ENCODE results near the gene ARHGEF37.

Gene ARHGEF37

GRCh38 chr5:149681252-149681651, 100.0 kb downstream of the ARHGEF37 start:
- Histone ChIP-seq H3K9ac (ENCODE audit: low read depth in 1 of 2, low read length in 2 of 2) (no peak overlapping the region), H3K9me3 (ENCODE audit: control insufficient read depth in 1 of 2, low read length in 2 of 2) (no peaks in the 10 kb centered on the region), H3K36me3 (ENCODE audit: control insufficient read depth in 1 of 2, insufficient read depth in 2 of 2, low read length in 2 of 2) (no peaks in the 10 kb centered on the region), H3K27ac (ENCODE audit: low read depth, low read length) (no peak overlapping the region), H3K27me3 (ENCODE audit: control insufficient read depth in 1 of 2, insufficient read depth in 2 of 2, low read length in 2 of 2) (no peaks in the 10 kb centered on the region), H3K4me3 (ENCODE audit: low read depth in 1 of 2, low read length in 2 of 2) (no peak overlapping the region), H3K4me1 (ENCODE audit: control insufficient read depth in 1 of 2, insufficient read depth in 2 of 2, low read length in 2 of 2) (peaks cover 26 to 27% of the 10 kb centered on the region in 2 donors)

DNA sequence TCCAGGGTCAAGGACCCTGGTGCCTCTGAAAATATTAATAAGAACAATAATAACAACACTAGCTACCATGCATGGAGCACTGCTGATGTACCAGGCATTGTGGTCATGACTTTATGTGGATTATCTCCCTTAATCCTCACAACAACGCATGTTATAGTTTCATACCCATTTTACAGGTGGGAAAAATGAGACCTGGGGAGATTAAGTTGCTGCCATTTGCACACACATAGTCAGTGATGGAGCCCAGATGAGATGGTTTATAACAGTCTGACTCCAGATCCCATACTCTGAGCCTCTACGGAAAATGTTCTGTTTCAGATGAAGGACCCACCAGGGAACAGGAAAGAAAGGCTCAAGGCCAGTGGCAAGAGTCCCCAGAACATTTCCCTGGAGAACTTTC, 100.6 kb downstream of the ARHGEF37 start:
- Histone ChIP-seq H3K9ac (ENCODE audit: low read depth in 1 of 2, low read length in 2 of 2) (no peak overlapping the region), H3K27me3 (ENCODE audit: control insufficient read depth in 1 of 2, insufficient read depth in 2 of 2, low read length in 2 of 2) (no peaks in the 10 kb centered on the region), H3K27ac (ENCODE audit: low read depth, low read length) (no peak overlapping the region), H3K4me3 (ENCODE audit: low read depth in 1 of 2, low read length in 2 of 2) (no peak overlapping the region), H3K36me3 (ENCODE audit: control insufficient read depth in 1 of 2, insufficient read depth in 2 of 2, low read length in 2 of 2) (no peaks in the 10 kb centered on the region), H3K9me3 (ENCODE audit: control insufficient read depth in 1 of 2, low read length in 2 of 2) (no peaks in the 10 kb centered on the region), H3K4me1 (ENCODE audit: control insufficient read depth in 1 of 2, insufficient read depth in 2 of 2, low read length in 2 of 2) (peaks cover 20 to 22% of the 10 kb centered on the region in 2 donors)

GRCh38 chr5:149682532-149683075, 101.3 kb downstream of the ARHGEF37 start:
- H3K4me3 ChIP-seq (ENCODE audit: low read depth in 1 of 2, low read length in 2 of 2) = no peak overlapping the region
- no peak overlapping the region for H3K9ac ChIP-seq (ENCODE audit: low read depth in 1 of 2, low read length in 2 of 2)
- no peaks in the 10 kb centered on the region for H3K9me3 ChIP-seq (ENCODE audit: control insufficient read depth in 1 of 2, low read length in 2 of 2)
- H3K36me3 ChIP-seq (ENCODE audit: control insufficient read depth in 1 of 2, insufficient read depth in 2 of 2, low read length in 2 of 2) = no peaks in the 10 kb centered on the region
- peaks cover 18% of the 10 kb centered on the region in 2 donors for H3K4me1 ChIP-seq (ENCODE audit: control insufficient read depth in 1 of 2, insufficient read depth in 2 of 2, low read length in 2 of 2)
- H3K27ac ChIP-seq (ENCODE audit: low read depth, low read length) = no peak overlapping the region
- H3K27me3 ChIP-seq (ENCODE audit: control insufficient read depth in 1 of 2, insufficient read depth in 2 of 2, low read length in 2 of 2) = no peaks in the 10 kb centered on the region

- no peak overlapping the region for H3K4me3 ChIP-seq (ENCODE audit: low read depth in 1 of 2, low read length in 2 of 2)
- no peaks in the 10 kb centered on the region for H3K36me3 ChIP-seq (ENCODE audit: control insufficient read depth in 1 of 2, insufficient read depth in 2 of 2, low read length in 2 of 2)
- H3K4me1 ChIP-seq (ENCODE audit: control insufficient read depth in 1 of 2, insufficient read depth in 2 of 2, low read length in 2 of 2) = peaks cover 18 to 28% of the 10 kb centered on the region in 2 donors
- no peaks in the 10 kb centered on the region for H3K27me3 ChIP-seq (ENCODE audit: control insufficient read depth in 1 of 2, insufficient read depth in 2 of 2, low read length in 2 of 2)
- H3K9me3 ChIP-seq (ENCODE audit: control insufficient read depth in 1 of 2, low read length in 2 of 2) = no peaks in the 10 kb centered on the region
- H3K9ac ChIP-seq (ENCODE audit: low read depth in 1 of 2, low read length in 2 of 2) = no peak overlapping the region
- no peak overlapping the region for H3K27ac ChIP-seq (ENCODE audit: low read depth, low read length)
Observed at GRCh38 chr5:149683964-149684363, 102.7 kb downstream of the ARHGEF37 start.

DNA sequence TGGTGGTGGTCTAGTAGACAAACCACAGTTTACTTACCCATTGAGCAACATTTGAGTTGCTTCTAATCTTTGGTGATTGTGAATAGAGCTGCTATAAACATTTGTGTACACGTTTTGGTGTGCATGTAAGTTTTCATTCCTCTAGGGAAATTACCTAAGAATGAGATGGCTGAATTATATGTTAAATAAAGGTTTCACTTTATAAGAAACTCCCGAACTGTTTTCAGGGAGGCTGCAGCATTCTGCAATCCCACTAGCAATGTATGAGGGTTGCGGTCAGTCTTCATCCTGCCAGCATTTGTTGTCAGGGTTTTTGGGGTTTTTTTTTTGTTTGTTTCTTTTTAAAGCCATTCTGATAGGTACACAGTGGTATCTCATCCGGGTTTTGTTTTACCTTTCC, 103.1 kb downstream of the ARHGEF37 start:
- H3K4me1 ChIP-seq (ENCODE audit: control insufficient read depth in 1 of 2, insufficient read depth in 2 of 2, low read length in 2 of 2) = peaks cover 18 to 28% of the 10 kb centered on the region in 2 donors
- no peak overlapping the region for H3K4me3 ChIP-seq (ENCODE audit: low read depth in 1 of 2, low read length in 2 of 2)
- no peaks in the 10 kb centered on the region for H3K27me3 ChIP-seq (ENCODE audit: control insufficient read depth in 1 of 2, insufficient read depth in 2 of 2, low read length in 2 of 2)
- no peaks in the 10 kb centered on the region for H3K36me3 ChIP-seq (ENCODE audit: control insufficient read depth in 1 of 2, insufficient read depth in 2 of 2, low read length in 2 of 2)
- H3K9ac ChIP-seq (ENCODE audit: low read depth in 1 of 2, low read length in 2 of 2) = no peak overlapping the region
- H3K9me3 ChIP-seq (ENCODE audit: control insufficient read depth in 1 of 2, low read length in 2 of 2) = no peaks in the 10 kb centered on the region
- H3K27ac ChIP-seq (ENCODE audit: low read depth, low read length) = no peak overlapping the region
